ENCODE results near the gene MYD88. TPM values are rescaled to one million over a fixed set of nuclear protein-coding genes. Genes with fewer than 3 reads are reported as not detected.

The MYD88 gene
- total RNA-seq, 1 experiment from 2014 or later, result 17.7 TPM

DNA sequence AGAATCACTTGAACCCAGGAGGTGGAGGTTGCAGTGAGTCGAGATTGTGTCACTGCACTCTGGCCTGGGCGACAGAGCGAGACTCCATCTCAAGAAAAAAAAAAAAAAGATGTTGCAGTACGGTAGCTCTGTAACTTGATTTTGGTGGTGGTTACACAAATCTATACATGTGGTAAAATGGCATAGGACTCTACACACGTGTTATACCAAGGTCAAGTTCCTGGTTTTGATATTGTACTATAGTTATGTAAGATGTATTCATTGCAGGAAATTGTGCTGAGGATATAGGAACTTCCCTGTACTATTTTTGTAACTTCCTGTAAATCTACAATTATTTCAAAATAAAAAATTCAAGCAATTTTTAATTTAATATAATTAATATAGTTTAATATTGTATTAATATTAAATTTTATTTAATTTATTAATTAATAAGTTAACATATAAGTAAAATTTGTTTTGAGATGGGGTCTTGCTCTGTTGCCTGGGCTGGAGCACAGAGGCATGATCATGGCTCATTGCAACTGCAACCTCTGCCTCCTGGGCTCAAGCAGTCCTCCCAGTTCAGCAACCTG lies 9.9 kb downstream of the MYD88 start:
- H3K4me2 ChIP-seq (ENCODE audit: low read length), result no peak overlapping the region
- H3K9me3 ChIP-seq (ENCODE audit: low read length), result no peaks in the 10 kb centered on the region
- no peak overlapping the region for H2AFZ ChIP-seq (ENCODE audit: low read length)
- H3K9ac ChIP-seq (ENCODE audit: low read length), result no peak overlapping the region
- H3K4me3 ChIP-seq (ENCODE audit: low read length), result no peak overlapping the region
- H3F3A ChIP-seq (ENCODE audit: low read length, unreplicated experiment), result no peaks in the 10 kb centered on the region
- intact Hi-C loops (cut with micrococcal nuclease), result no loop called here
- H3K36me3 ChIP-seq (ENCODE audit: low read depth, low read length), result no peaks in the 10 kb centered on the region
- no peaks in the 10 kb centered on the region for H4K20me1 ChIP-seq (ENCODE audit: low read length)
- no peaks in the 10 kb centered on the region for H3K79me2 ChIP-seq (ENCODE audit: low read length)
- no peak overlapping the region for H3K27ac ChIP-seq (ENCODE audit: low read length)
- no TSS peak for BruUV-seq (replicated peaks)
- H3K9me2 ChIP-seq (replicated peaks; ENCODE audit: low read length), result no peaks in the 10 kb centered on the region
- POLR2A ChIA-PET (ENCODE audit: unreplicated experiment), result no interaction called here
- no peak for ATAC-seq
- peaks cover 25% of the 10 kb centered on the region for H3K4me1 ChIP-seq (ENCODE audit: insufficient read depth, low read length)
- no peak for DNase-seq
- CTCF ChIA-PET, result no interaction called here
- no peaks in the 10 kb centered on the region for H3K27me3 ChIP-seq (ENCODE audit: low read length)
- TF ChIP-seq EZH2phosphoT487 (IDR thresholded peaks at IDR 0.05; ENCODE audit: borderline replicate concordance, low read length) (no peak), EZH2 (IDR thresholded peaks at IDR 0.05; ENCODE audit: low read length, unreplicated experiment) (no peak)
- TF ChIP-seq, protein P1, sequence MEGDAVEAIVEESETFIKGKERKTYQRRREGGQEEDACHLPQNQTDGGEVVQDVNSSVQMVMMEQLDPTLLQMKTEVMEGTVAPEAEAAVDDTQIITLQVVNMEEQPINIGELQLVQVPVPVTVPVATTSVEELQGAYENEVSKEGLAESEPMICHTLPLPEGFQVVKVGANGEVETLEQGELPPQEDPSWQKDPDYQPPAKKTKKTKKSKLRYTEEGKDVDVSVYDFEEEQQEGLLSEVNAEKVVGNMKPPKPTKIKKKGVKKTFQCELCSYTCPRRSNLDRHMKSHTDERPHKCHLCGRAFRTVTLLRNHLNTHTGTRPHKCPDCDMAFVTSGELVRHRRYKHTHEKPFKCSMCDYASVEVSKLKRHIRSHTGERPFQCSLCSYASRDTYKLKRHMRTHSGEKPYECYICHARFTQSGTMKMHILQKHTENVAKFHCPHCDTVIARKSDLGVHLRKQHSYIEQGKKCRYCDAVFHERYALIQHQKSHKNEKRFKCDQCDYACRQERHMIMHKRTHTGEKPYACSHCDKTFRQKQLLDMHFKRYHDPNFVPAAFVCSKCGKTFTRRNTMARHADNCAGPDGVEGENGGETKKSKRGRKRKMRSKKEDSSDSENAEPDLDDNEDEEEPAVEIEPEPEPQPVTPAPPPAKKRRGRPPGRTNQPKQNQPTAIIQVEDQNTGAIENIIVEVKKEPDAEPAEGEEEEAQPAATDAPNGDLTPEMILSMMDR (conservative IDR thresholded peaks at IDR 0.05; ENCODE audit: low read depth, low read length), result no peak

- H3K36me3 ChIP-seq (ENCODE audit: low read depth, low read length), result no peaks in the 10 kb centered on the region
- H3K4me1 ChIP-seq (ENCODE audit: insufficient read depth, low read length), result peaks cover 37% of the 10 kb centered on the region
- no peaks in the 10 kb centered on the region for H3K9me2 ChIP-seq (replicated peaks; ENCODE audit: low read length)
- H4K20me1 ChIP-seq (ENCODE audit: low read length), result no peaks in the 10 kb centered on the region
- ATAC-seq (no peak), DNase-seq (no peak)
- no peak overlapping the region for H3K4me3 ChIP-seq (ENCODE audit: low read length)
- no TSS peak for BruUV-seq (replicated peaks)
- no peaks in the 10 kb centered on the region for H3K79me2 ChIP-seq (ENCODE audit: low read length)
- intact Hi-C loops (cut with micrococcal nuclease), result no loop called here
- no peaks in the 10 kb centered on the region for H3F3A ChIP-seq (ENCODE audit: low read length, unreplicated experiment)
- no peaks in the 10 kb centered on the region for H3K9me3 ChIP-seq (ENCODE audit: low read length)
- CTCF ChIA-PET, result no interaction called here
- H3K9ac ChIP-seq (ENCODE audit: low read length), result no peak overlapping the region
- no peak overlapping the region for H3K4me2 ChIP-seq (ENCODE audit: low read length)
- POLR2A ChIA-PET (ENCODE audit: unreplicated experiment), result no interaction called here
- TF ChIP-seq EZH2phosphoT487 (IDR thresholded peaks at IDR 0.05; ENCODE audit: borderline replicate concordance, low read length), result no peak
- TF ChIP-seq EZH2 (IDR thresholded peaks at IDR 0.05; ENCODE audit: low read length, unreplicated experiment), result no peak
- TF ChIP-seq, protein P1 (conservative IDR thresholded peaks at IDR 0.05; ENCODE audit: low read depth, low read length), result no peak
- no peaks in the 10 kb centered on the region for H3K27me3 ChIP-seq (ENCODE audit: low read length)
- no peak overlapping the region for H3K27ac ChIP-seq (ENCODE audit: low read length)
- no peak overlapping the region for H2AFZ ChIP-seq (ENCODE audit: low read length)
These were observed 11.2 kb downstream of the MYD88 start for GRCh38 chr3:38149708-38150107.

DNA sequence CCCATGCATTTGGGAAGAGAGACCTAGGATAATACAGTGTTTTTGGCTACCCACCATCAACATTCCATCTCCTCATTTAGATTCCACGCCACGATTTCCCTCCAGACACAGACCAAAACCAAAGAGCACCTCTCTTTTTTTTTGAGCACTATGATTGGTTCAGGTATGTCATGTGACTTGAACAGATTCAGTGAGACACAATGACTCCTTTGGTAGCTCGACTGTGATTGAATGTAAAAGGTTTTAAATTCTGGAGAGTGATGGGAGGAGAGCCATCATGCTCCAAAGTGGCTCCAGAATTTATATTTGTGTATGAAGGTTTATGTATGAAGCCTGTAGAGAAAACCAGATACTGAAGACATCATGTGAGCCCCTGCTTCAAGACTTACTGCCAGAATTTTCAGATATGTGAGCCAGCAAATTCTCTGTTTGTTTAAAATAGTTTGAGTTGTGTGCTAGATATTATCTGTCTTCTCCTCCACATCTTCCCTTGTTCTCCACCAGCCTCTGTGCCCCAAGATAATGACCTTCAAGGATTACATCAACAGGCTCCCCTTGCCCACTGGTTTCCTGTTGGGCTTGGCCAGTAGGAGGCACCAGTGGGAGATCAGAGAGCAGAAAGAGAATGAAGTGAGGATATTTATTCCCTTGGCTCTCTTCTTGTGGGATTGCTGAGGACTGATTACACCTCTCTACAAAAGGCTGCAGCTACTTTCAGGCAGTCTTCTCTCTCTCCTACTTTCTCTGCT lies 12.5 kb downstream of the MYD88 start:
- Histone ChIP-seq H2AFZ (ENCODE audit: low read length) (no peak overlapping the region), H3K4me1 (ENCODE audit: insufficient read depth, low read length) (peaks cover 45% of the 10 kb centered on the region), H3F3A (ENCODE audit: low read length, unreplicated experiment) (no peaks in the 10 kb centered on the region), H3K36me3 (ENCODE audit: low read depth, low read length) (no peaks in the 10 kb centered on the region), H3K9me2 (replicated peaks; ENCODE audit: low read length) (no peaks in the 10 kb centered on the region), H3K27me3 (ENCODE audit: low read length) (no peaks in the 10 kb centered on the region), H3K27ac (ENCODE audit: low read length) (peak overlapping the region; percentile 96), H3K9me3 (ENCODE audit: low read length) (no peaks in the 10 kb centered on the region), H3K4me2 (ENCODE audit: low read length) (peak overlapping the region; percentile 32), H4K20me1 (ENCODE audit: low read length) (no peaks in the 10 kb centered on the region), H3K4me3 (ENCODE audit: low read length) (no peak overlapping the region), H3K9ac (ENCODE audit: low read length) (peak overlapping the region; percentile 68), H3K79me2 (ENCODE audit: low read length) (no peaks in the 10 kb centered on the region)
- TF ChIP-seq, protein P1 (conservative IDR thresholded peaks at IDR 0.05; ENCODE audit: low read depth, low read length), result peak; percentile 51
- TF ChIP-seq EZH2phosphoT487 (IDR thresholded peaks at IDR 0.05; ENCODE audit: borderline replicate concordance, low read length), result no peak
- POLR2A ChIA-PET (ENCODE audit: unreplicated experiment), result no interaction called here
- intact Hi-C loops (cut with micrococcal nuclease), result no loop called here
- ATAC-seq (no peak), DNase-seq (no peak)
- CTCF ChIA-PET, result interaction anchor here (0.7 kb wide), 1 partner anchor 12 kb away, joined by 3 read pairs; no protein-coding TSS in a partner anchor
- no TSS peak for BruUV-seq (replicated peaks)

All from PC-3 (cell line).